Ishikawa (cell line): ENCODE data around the gene PCBP3.

Experiments used
- CEBPB ChIP-seq: IDR thresholded peaks from 2 replicates; pipeline ENCODE4 v1.6.1; 2012
- CREB1 ChIP-seq: IDR thresholded peaks from 2 replicates; pipeline ENCODE4 v1.6.1; 2012; ENCODE audit warnings: low read depth
- EGR1 ChIP-seq: IDR thresholded peaks from 2 replicates; pipeline ENCODE4 v1.6.1; 2012
- EP300 ChIP-seq: IDR thresholded peaks from 2 replicates; pipeline ENCODE4 v1.6.1; 2012; ENCODE audit warnings: borderline replicate concordance
- FOXM1 ChIP-seq: IDR thresholded peaks from 2 replicates; pipeline ENCODE4 v1.6.1; 2012; ENCODE audit warnings: low read depth, borderline replicate concordance
- MAX ChIP-seq: IDR thresholded peaks from 2 replicates; pipeline ENCODE4 v1.6.1; 2012
- NFIC ChIP-seq: IDR thresholded peaks from 2 replicates; pipeline ENCODE4 v1.6.1; 2012
- RAD21 ChIP-seq: IDR thresholded peaks from 2 replicates; pipeline ENCODE4 v1.6.1; 2012; ENCODE audit warnings: low read depth
- REST ChIP-seq: IDR thresholded peaks from 2 replicates; pipeline ENCODE4 v1.6.1; 2012; ENCODE audit warnings: low read depth, mild to moderate bottlenecking
- TAF1 ChIP-seq: IDR thresholded peaks from 2 replicates; pipeline ENCODE4 v1.6.1; 2012; ENCODE audit warnings: low read depth, mild to moderate bottlenecking
- TCF12 ChIP-seq: IDR thresholded peaks from 2 replicates; pipeline ENCODE4 v1.6.1; 2012; ENCODE audit warnings: low read depth
- TEAD4 ChIP-seq: IDR thresholded peaks from 2 replicates; pipeline ENCODE4 v1.6.1; 2012
- USF1 ChIP-seq: IDR thresholded peaks from 2 replicates; pipeline ENCODE4 v1.6.1; 2012
- YY1 ChIP-seq: IDR thresholded peaks from 2 replicates; pipeline ENCODE4 v1.6.1; 2012; ENCODE audit warnings: low read depth
- ZBTB7A ChIP-seq: IDR thresholded peaks from 2 replicates; pipeline ENCODE4 v1.6.1; 2012; ENCODE audit warnings: low read depth

Gene PCBP3

GRCh38 chr21:45740491-45741357 lies 97.2 kb downstream of the PCBP3 start:
- TF ChIP-seq EP300 (no peak), RAD21 (no peak), CEBPB (no peak), FOXM1 (no peak), TAF1 (no peak), YY1 (no peak), TCF12 (no peak), ZBTB7A (no peak), TEAD4 (no peak), REST (no peak), NFIC (no peak), EGR1 (no peak), CREB1 (no peak), USF1 (no peak), MAX (no peak)

GRCh38 chr21:45741691-45742090 lies 98.2 kb downstream of the PCBP3 start:
- TF ChIP-seq EGR1 (no peak), YY1 (no peak), TEAD4 (no peak), CREB1 (no peak), TAF1 (no peak), REST (no peak), MAX (no peak), FOXM1 (no peak), USF1 (no peak), ZBTB7A (no peak), NFIC (no peak), RAD21 (no peak), EP300 (no peak), TCF12 (no peak), CEBPB (no peak)

GRCh38 chr21:45742247-45742646 lies 98.7 kb downstream of the PCBP3 start:
- TF ChIP-seq YY1 = no peak
- no peak for TF ChIP-seq USF1
- no peak for TF ChIP-seq MAX
- TF ChIP-seq NFIC = no peak
- no peak for TF ChIP-seq FOXM1
- no peak for TF ChIP-seq RAD21
- TF ChIP-seq TAF1 = no peak
- TF ChIP-seq ZBTB7A = no peak
- TF ChIP-seq REST = no peak
- no peak for TF ChIP-seq EGR1
- TF ChIP-seq TEAD4 = no peak
- no peak for TF ChIP-seq CREB1
- no peak for TF ChIP-seq EP300
- TF ChIP-seq TCF12 = no peak
- no peak for TF ChIP-seq CEBPB
